ENCODE data around the gene TCL1B. TPM values are rescaled to one million over a fixed set of nuclear protein-coding genes. Genes with fewer than 3 reads are reported as not detected.

The TCL1B gene
- total and polyA plus RNA-seq, 2 experiments from 2014 or later = 5.5 to 6.0 TPM

DNA sequence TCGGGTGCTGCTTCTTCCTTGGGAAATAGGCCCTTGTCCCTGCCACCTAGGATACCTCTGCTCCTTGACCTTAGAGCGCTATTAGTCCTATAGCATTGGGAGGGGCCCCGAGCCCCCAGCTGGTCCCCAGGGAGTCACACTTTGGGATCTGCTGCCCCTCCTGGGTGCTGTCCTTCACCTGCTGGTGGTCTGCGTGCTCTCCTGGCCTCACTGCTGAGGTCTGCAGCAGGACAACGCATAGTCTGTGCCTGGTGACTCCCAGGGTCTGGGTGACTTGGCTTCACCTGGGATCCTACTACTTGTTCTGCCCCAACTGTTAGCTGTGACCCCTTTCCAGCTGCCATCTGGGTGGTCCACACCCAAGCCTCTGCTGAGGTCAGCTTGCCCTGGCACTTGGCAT lies 8.8 kb downstream of the TCL1B start:
- Histone ChIP-seq H3K9me2 (ENCODE audit: insufficient read depth) (no peaks in the 10 kb centered on the region; the same call in 1 of the 2 replicates), H4K20me1 (replicated peaks; ENCODE audit: insufficient read depth) (no peaks in the 10 kb centered on the region), H3K27me3 (ENCODE audit: insufficient read depth) (peaks cover 44% of the 10 kb centered on the region), H3K4me3 (no peak overlapping the region), H3K36me3 (ENCODE audit: insufficient read depth) (no peaks in the 10 kb centered on the region), H2AFZ (no peak overlapping the region), H3K27ac (ENCODE audit: low read depth) (no peak overlapping the region), H3K79me2 (replicated peaks; ENCODE audit: insufficient read depth) (no peaks in the 10 kb centered on the region), H3K4me1 (ENCODE audit: insufficient read depth) (peaks cover 20% of the 10 kb centered on the region), H3K4me2 (no peak overlapping the region), H3F3A (replicated peaks; ENCODE audit: low read depth) (no peaks in the 10 kb centered on the region)
- no peak overlapping the region for H3K27ac Mint-ChIP-seq
- no peaks in the 10 kb centered on the region for H3K36me3 Mint-ChIP-seq (ENCODE audit: low read depth)
- peaks cover 46% of the 10 kb centered on the region for H3K27me3 Mint-ChIP-seq (ENCODE audit: insufficient read depth, low read depth, poor library complexity)
- no peak for TF ChIP-seq STAT1 (IDR thresholded peaks at IDR 0.05; ENCODE audit: unreplicated experiment)
- TF ChIP-seq POLR2AphosphoS5 (IDR thresholded peaks at IDR 0.05; ENCODE audit: low read depth) = no peak
- TF ChIP-seq ZNF331 (CRISPR knock-in tag; IDR thresholded peaks at IDR 0.05; ENCODE audit: low read depth) = no peak
- TF ChIP-seq CREB1 (CRISPR knock-in tag; IDR thresholded peaks at IDR 0.05; ENCODE audit: low read depth) = no peak
- TF ChIP-seq, protein P1, sequence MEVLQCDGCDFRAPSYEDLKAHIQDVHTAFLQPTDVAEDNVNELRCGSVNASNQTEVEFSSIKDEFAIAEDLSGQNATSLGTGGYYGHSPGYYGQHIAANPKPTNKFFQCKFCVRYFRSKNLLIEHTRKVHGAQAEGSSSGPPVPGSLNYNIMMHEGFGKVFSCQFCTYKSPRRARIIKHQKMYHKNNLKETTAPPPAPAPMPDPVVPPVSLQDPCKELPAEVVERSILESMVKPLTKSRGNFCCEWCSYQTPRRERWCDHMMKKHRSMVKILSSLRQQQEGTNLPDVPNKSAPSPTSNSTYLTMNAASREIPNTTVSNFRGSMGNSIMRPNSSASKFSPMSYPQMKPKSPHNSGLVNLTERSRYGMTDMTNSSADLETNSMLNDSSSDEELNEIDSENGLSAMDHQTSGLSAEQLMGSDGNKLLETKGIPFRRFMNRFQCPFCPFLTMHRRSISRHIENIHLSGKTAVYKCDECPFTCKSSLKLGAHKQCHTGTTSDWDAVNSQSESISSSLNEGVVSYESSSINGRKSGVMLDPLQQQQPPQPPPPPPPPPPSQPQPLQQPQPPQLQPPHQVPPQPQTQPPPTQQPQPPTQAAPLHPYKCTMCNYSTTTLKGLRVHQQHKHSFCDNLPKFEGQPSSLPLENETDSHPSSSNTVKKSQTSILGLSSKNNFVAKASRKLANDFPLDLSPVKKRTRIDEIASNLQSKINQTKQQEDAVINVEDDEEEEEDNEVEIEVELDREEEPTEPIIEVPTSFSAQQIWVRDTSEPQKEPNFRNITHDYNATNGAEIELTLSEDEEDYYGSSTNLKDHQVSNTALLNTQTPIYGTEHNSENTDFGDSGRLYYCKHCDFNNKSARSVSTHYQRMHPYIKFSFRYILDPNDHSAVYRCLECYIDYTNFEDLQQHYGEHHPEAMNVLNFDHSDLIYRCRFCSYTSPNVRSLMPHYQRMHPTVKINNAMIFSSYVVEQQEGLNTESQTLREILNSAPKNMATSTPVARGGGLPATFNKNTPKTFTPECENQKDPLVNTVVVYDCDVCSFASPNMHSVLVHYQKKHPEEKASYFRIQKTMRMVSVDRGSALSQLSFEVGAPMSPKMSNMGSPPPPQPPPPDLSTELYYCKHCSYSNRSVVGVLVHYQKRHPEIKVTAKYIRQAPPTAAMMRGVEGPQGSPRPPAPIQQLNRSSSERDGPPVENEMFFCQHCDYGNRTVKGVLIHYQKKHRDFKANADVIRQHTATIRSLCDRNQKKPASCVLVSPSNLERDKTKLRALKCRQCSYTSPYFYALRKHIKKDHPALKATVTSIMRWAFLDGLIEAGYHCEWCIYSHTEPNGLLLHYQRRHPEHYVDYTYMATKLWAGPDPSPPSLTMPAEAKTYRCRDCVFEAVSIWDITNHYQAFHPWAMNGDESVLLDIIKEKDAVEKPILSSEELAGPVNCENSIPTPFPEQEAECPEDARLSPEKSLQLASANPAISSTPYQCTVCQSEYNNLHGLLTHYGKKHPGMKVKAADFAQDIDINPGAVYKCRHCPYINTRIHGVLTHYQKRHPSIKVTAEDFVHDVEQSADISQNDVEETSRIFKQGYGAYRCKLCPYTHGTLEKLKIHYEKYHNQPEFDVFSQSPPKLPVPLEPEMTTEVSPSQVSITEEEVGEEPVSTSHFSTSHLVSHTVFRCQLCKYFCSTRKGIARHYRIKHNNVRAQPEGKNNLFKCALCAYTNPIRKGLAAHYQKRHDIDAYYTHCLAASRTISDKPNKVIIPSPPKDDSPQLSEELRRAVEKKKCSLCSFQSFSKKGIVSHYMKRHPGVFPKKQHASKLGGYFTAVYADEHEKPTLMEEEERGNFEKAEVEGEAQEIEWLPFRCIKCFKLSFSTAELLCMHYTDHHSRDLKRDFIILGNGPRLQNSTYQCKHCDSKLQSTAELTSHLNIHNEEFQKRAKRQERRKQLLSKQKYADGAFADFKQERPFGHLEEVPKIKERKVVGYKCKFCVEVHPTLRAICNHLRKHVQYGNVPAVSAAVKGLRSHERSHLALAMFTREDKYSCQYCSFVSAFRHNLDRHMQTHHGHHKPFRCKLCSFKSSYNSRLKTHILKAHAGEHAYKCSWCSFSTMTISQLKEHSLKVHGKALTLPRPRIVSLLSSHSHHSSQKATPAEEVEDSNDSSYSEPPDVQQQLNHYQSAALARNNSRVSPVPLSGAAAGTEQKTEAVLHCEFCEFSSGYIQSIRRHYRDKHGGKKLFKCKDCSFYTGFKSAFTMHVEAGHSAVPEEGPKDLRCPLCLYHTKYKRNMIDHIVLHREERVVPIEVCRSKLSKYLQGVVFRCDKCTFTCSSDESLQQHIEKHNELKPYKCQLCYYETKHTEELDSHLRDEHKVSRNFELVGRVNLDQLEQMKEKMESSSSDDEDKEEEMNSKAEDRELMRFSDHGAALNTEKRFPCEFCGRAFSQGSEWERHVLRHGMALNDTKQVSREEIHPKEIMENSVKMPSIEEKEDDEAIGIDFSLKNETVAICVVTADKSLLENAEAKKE (CRISPR knock-in tag; IDR thresholded peaks at IDR 0.05) = no peak
- TF ChIP-seq, protein P2, sequence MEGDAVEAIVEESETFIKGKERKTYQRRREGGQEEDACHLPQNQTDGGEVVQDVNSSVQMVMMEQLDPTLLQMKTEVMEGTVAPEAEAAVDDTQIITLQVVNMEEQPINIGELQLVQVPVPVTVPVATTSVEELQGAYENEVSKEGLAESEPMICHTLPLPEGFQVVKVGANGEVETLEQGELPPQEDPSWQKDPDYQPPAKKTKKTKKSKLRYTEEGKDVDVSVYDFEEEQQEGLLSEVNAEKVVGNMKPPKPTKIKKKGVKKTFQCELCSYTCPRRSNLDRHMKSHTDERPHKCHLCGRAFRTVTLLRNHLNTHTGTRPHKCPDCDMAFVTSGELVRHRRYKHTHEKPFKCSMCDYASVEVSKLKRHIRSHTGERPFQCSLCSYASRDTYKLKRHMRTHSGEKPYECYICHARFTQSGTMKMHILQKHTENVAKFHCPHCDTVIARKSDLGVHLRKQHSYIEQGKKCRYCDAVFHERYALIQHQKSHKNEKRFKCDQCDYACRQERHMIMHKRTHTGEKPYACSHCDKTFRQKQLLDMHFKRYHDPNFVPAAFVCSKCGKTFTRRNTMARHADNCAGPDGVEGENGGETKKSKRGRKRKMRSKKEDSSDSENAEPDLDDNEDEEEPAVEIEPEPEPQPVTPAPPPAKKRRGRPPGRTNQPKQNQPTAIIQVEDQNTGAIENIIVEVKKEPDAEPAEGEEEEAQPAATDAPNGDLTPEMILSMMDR (conservative IDR thresholded peaks at IDR 0.05; ENCODE audit: low read depth in 2 of 2) = no peak
- no peak for TF ChIP-seq JUNB (IDR thresholded peaks at IDR 0.05; ENCODE audit: unreplicated experiment)
- no peak for TF ChIP-seq EZH2 (IDR thresholded peaks at IDR 0.05; ENCODE audit: low read depth, unreplicated experiment)
- TF ChIP-seq ZNF114 (CRISPR knock-in tag; IDR thresholded peaks at IDR 0.05) = no peak
- TF ChIP-seq, protein P3, sequence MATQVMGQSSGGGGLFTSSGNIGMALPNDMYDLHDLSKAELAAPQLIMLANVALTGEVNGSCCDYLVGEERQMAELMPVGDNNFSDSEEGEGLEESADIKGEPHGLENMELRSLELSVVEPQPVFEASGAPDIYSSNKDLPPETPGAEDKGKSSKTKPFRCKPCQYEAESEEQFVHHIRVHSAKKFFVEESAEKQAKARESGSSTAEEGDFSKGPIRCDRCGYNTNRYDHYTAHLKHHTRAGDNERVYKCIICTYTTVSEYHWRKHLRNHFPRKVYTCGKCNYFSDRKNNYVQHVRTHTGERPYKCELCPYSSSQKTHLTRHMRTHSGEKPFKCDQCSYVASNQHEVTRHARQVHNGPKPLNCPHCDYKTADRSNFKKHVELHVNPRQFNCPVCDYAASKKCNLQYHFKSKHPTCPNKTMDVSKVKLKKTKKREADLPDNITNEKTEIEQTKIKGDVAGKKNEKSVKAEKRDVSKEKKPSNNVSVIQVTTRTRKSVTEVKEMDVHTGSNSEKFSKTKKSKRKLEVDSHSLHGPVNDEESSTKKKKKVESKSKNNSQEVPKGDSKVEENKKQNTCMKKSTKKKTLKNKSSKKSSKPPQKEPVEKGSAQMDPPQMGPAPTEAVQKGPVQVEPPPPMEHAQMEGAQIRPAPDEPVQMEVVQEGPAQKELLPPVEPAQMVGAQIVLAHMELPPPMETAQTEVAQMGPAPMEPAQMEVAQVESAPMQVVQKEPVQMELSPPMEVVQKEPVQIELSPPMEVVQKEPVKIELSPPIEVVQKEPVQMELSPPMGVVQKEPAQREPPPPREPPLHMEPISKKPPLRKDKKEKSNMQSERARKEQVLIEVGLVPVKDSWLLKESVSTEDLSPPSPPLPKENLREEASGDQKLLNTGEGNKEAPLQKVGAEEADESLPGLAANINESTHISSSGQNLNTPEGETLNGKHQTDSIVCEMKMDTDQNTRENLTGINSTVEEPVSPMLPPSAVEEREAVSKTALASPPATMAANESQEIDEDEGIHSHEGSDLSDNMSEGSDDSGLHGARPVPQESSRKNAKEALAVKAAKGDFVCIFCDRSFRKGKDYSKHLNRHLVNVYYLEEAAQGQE (IDR thresholded peaks at IDR 0.05; ENCODE audit: unreplicated experiment) = no peak
- no peaks in the 10 kb centered on the region for H3K9me3 Mint-ChIP-seq
- ATAC-seq = no peak
- H3K4me1 Mint-ChIP-seq = peaks cover 21% of the 10 kb centered on the region
- DNase-seq (ENCODE audit: low spot score) = no peak
- no peak overlapping the region for H3K4me3 Mint-ChIP-seq
